ENCODE data around the gene NUP214. TPM values are rescaled to one million over a fixed set of nuclear protein-coding genes. Genes with fewer than 3 reads are reported as not detected.

Gene NUP214
- total RNA-seq, 1 experiment from 2014 or later: 13.2 TPM

- no peak for DNase-seq (ENCODE audit: low read depth, low spot score)
- in situ Hi-C loops (cut with HindIII; ENCODE audit: low pct_unique_long_range_greater_than_20kb, low sequenced_read_pairs): no loop called here
These were observed 148.7 kb downstream of the NUP214 start for GRCh38 chr9:131273856-131274673.

GRCh38 chr9:131274674-131275331, 149.4 kb downstream of the NUP214 start:
- DNase-seq (ENCODE audit: low read depth, low spot score): no peak
- in situ Hi-C loops (cut with HindIII; ENCODE audit: low pct_unique_long_range_greater_than_20kb, low sequenced_read_pairs): no loop called here

- DNase-seq (ENCODE audit: low read depth, low spot score): no peak
These were observed 150.1 kb downstream of the NUP214 start for GRCh38 chr9:131275332-131276093.

GRCh38 chr9:131276094-131276888, 150.9 kb downstream of the NUP214 start, which contains the start of gene FAM78A:
TSS of gene FAM78A (minus strand) at chr9:131276510. CDS start at chr9:131276179, 331 bp downstream.
- DNase-seq (ENCODE audit: low read depth, low spot score): peak; percentile 14
- in situ Hi-C loops (cut with HindIII; ENCODE audit: low pct_unique_long_range_greater_than_20kb, low sequenced_read_pairs): no loop called here

More at GRCh38 chr9:131275332-131276093, 150.1 kb downstream of the NUP214 start:
- in situ Hi-C loops (cut with HindIII; ENCODE audit: low pct_unique_long_range_greater_than_20kb, low sequenced_read_pairs): no loop called here

- no peak for DNase-seq (ENCODE audit: low read depth, low spot score)
- in situ Hi-C loops (cut with HindIII; ENCODE audit: low pct_unique_long_range_greater_than_20kb, low sequenced_read_pairs): no loop called here
These were observed 151.5 kb downstream of the NUP214 start for GRCh38 chr9:131276891-131277286.

GRCh38 chr9:131277287-131277909, 152.0 kb downstream of the NUP214 start:
- in situ Hi-C loops (cut with HindIII; ENCODE audit: low pct_unique_long_range_greater_than_20kb, low sequenced_read_pairs): no loop called here
- DNase-seq (ENCODE audit: low read depth, low spot score): no peak

- DNase-seq (ENCODE audit: low read depth, low spot score): peak; percentile 87
- in situ Hi-C loops (cut with HindIII; ENCODE audit: low pct_unique_long_range_greater_than_20kb, low sequenced_read_pairs): no loop called here
These were observed 152.7 kb downstream of the NUP214 start for GRCh38 chr9:131277910-131278701.

GRCh38 chr9:131278702-131279111, 153.3 kb downstream of the NUP214 start:
- no peak for DNase-seq (ENCODE audit: low read depth, low spot score)
- in situ Hi-C loops (cut with HindIII; ENCODE audit: low pct_unique_long_range_greater_than_20kb, low sequenced_read_pairs): no loop called here

GRCh38 chr9:131279196-131279862, 153.9 kb downstream of the NUP214 start:
- in situ Hi-C loops (cut with HindIII; ENCODE audit: low pct_unique_long_range_greater_than_20kb, low sequenced_read_pairs): no loop called here
- no peak for DNase-seq (ENCODE audit: low read depth, low spot score)

GRCh38 chr9:131279863-131280570, 154.6 kb downstream of the NUP214 start:
- in situ Hi-C loops (cut with HindIII; ENCODE audit: low pct_unique_long_range_greater_than_20kb, low sequenced_read_pairs): no loop called here
- DNase-seq (ENCODE audit: low read depth, low spot score): no peak

- no peak for DNase-seq (ENCODE audit: low read depth, low spot score)
- in situ Hi-C loops (cut with HindIII; ENCODE audit: low pct_unique_long_range_greater_than_20kb, low sequenced_read_pairs): no loop called here
These were observed 155.3 kb downstream of the NUP214 start for GRCh38 chr9:131280660-131281059.

- in situ Hi-C loops (cut with HindIII; ENCODE audit: low pct_unique_long_range_greater_than_20kb, low sequenced_read_pairs): no loop called here
- DNase-seq (ENCODE audit: low read depth, low spot score): no peak
These were observed 156.0 kb downstream of the NUP214 start for GRCh38 chr9:131281119-131281965.

GRCh38 chr9:131282175-131282574, 156.8 kb downstream of the NUP214 start:
- in situ Hi-C loops (cut with HindIII; ENCODE audit: low pct_unique_long_range_greater_than_20kb, low sequenced_read_pairs): no loop called here
- no peak for DNase-seq (ENCODE audit: low read depth, low spot score)

GRCh38 chr9:131282688-131283422, 157.5 kb downstream of the NUP214 start:
- DNase-seq (ENCODE audit: low read depth, low spot score): no peak
- in situ Hi-C loops (cut with HindIII; ENCODE audit: low pct_unique_long_range_greater_than_20kb, low sequenced_read_pairs): no loop called here
